Spleen (tissue), 11 donors: ENCODE data around the gene RABEP1. TPM values are rescaled to one million over a fixed set of nuclear protein-coding genes. Genes with fewer than 3 reads are reported as not detected.

Source experiments
- DNase-seq: peaks from one replicate; pipeline ENCODE4 v3.0.0-alpha.2; 2020
- H3K27ac ChIP-seq, 8 donors: fragments of 200-600 bp; sonication (generic) in 7 of 8; 1 replicate in 4 of 8; 2 replicates in 4 of 8; pipeline versions ENCODE4 v1.5.0 to v1.8.0; 2016 to 2021; ENCODE audit warnings: inconsistent platforms in 4 of 8, mild to moderate bottlenecking in 4 of 8, moderate library complexity in 1 of 8
- H3K27me3 ChIP-seq, 7 donors: fragments of 200-600 bp; sonication (generic) in 6 of 7; replicated peaks in 1 of 7; 1 replicate in 4 of 7; 2 replicates in 3 of 7; pipeline versions ENCODE4 v1.5.0 to v1.8.0; 2016 to 2021; ENCODE audit warnings: inconsistent platforms in 3 of 7, mild to moderate bottlenecking in 1 of 7
- H3K36me3 ChIP-seq, 6 donors: fragments of 200-600 bp; sonication (generic) in 5 of 6; 1 replicate in 4 of 6; 2 replicates in 2 of 6; pipeline versions ENCODE4 v1.5.0 to v1.8.0; 2016 to 2021; ENCODE audit warnings: inconsistent platforms in 2 of 6
- H3K4me1 ChIP-seq, 6 donors: fragments of 200-600 bp; sonication (generic) in 5 of 6; 1 replicate in 3 of 6; 2 replicates in 3 of 6; pipeline versions ENCODE4 v1.5.0 to v1.8.0; 2016 to 2021; ENCODE audit warnings: inconsistent platforms in 3 of 6
- H3K4me3 ChIP-seq, 8 donors: fragments of 200-600 bp; sonication (generic) in 7 of 8; 1 replicate in 4 of 8; 2 replicates in 4 of 8; pipeline versions ENCODE4 v1.5.0 to v1.8.0; 2016 to 2021; ENCODE audit warnings: inconsistent platforms in 4 of 8, mild to moderate bottlenecking in 4 of 8, moderate library complexity in 2 of 8
- H3K9me3 ChIP-seq, 8 donors: fragments of 200-600 bp; sonication (generic) in 7 of 8; 1 replicate in 4 of 8; 2 replicates in 4 of 8; pipeline versions ENCODE4 v1.5.0 to v1.8.0; 2016 to 2021; ENCODE audit warnings: inconsistent platforms in 4 of 8
- CTCF ChIP-seq, 11 experiments: fragments of 200-600 bp in 7 of 11; fragments of 450-650 bp in 4 of 11; sonication (generic) in 4 of 11; IDR thresholded peaks in 8 of 11; conservative IDR thresholded peaks in 3 of 11; 1 replicate in 7 of 11; 2 replicates in 4 of 11; pipeline versions ENCODE4 v1.4.0 to v1.8.0; 2016 to 2021; ENCODE audit warnings: antibody characterized with exemption in 11 of 11, inconsistent platforms in 4 of 11, mild to moderate bottlenecking in 1 of 11
- POLR2A ChIP-seq, 3 donors: fragments of 450-650 bp; IDR thresholded peaks; one replicate each; pipeline ENCODE4 v1.5.1; 2017; ENCODE audit warnings: antibody characterized with exemption in 3 of 3, mild to moderate bottlenecking in 1 of 3
- POLR2AphosphoS5 ChIP-seq, 3 donors: sonication (generic); formaldehyde crosslinking; IDR thresholded peaks; one replicate each; pipeline ENCODE4 v1.5.1; 2017; ENCODE audit warnings: antibody characterized with exemption in 3 of 3
- WGBS, 5 donors: extraction: QIAGEN DNeasy Blood & Tissue Kit in 3 of 5; methylation state at CpG; one replicate each; pipeline versions ENCODE4 v1.1.5 to v1.1.7; 2013 to 2018; 5-methylcytosine and 5-hydroxymethylcytosine counted together
- intact Hi-C: fragments of 100-400 bp; cut with DNase I; formaldehyde crosslinking; loops from one replicate; pipeline ENCODE4 v1.15.0; 2023; ENCODE audit warnings: low total_unique reads
- polyA plus RNA-seq, 3 donors: library from polyadenylated mRNA; stranded (reverse); fragments of 200-250 nt; gene quantifications; one replicate each; pipeline ENCODE4 v1.2.1, GENCODE V29; 2013
- total RNA-seq, 7 donors: library from RNA; depleted of rRNA in 3 of 7; stranded (reverse); fragments of >200 nt in 3 of 7; fragmentation: NEBNext Ultra II Directional in 4 of 7; extraction: Animal tissue kit (Norgen Biotek cat#: 25700) in 4 of 7; gene quantifications; one replicate each; pipeline versions ENCODE4 v1.1.0 to v1.2.1, GENCODE V29; 2016 to 2021
- donor health status: healthy with polysubstance abuse.
- donor health status: DM: no; HTN: no; CAD: no; lungs with moderate emphysema.
- donor health status: DM: no; HTN: no; CAD: no.
- donor health status: Bipolar disorder and iron deficiency.
- donor health status: healthy.
- donor health status: DM: no; HTN: no; CAD: no.
- donor health status: DM: yes; HTN: yes; CAD: no.

RABEP1 gene
- total and polyA plus RNA-seq, 10 donors = 17.1 to 58.0 (median 50.1) TPM

GRCh38 chr17:5325851-5326250 lies 43.8 kb downstream of the RABEP1 start:
- intact Hi-C loops = no loop called here
- Histone ChIP-seq H3K27me3 (no peaks in the 10 kb centered on the region), H3K27ac (no peak overlapping the region), H3K36me3 (peaks cover 0 to 28% (median 0%) of the 10 kb centered on the region in 6 donors), H3K9me3 (peaks cover 0 to 12% (median 8%) of the 10 kb centered on the region in 8 donors), H3K4me3 (no peak overlapping the region), H3K4me1 (peaks cover 0 to 44% (median 17%) of the 10 kb centered on the region in 6 donors)
- no peak for DNase-seq
- WGBS, 5 donors = 93 to 99% (median 97%) methylated on average over 4 of the region's 4 CpGs
- TF ChIP-seq CTCF (IDR thresholded peaks at IDR 0.05 in 8 of 11, conservative IDR thresholded peaks at IDR 0.05 in 3 of 11) (no peak), POLR2A (IDR thresholded peaks at IDR 0.05) (no peak), POLR2AphosphoS5 (IDR thresholded peaks at IDR 0.05) (no peak)

- intact Hi-C loops = no loop called here
- WGBS, 5 donors = 21 to 46% (median 33%) methylated on average over 2 of the region's 2 CpGs
These were observed 47.9 kb downstream of the RABEP1 start for GRCh38 chr17:5329784-5330557.

GRCh38 chr17:5330981-5331380 lies 48.9 kb downstream of the RABEP1 start:
- no peaks in the 10 kb centered on the region for H3K27me3 ChIP-seq
- DNase-seq = no peak
- no peak for TF ChIP-seq CTCF (IDR thresholded peaks at IDR 0.05 in 8 of 11, conservative IDR thresholded peaks at IDR 0.05 in 3 of 11)
- TF ChIP-seq POLR2A (IDR thresholded peaks at IDR 0.05) = no peak
- TF ChIP-seq POLR2AphosphoS5 (IDR thresholded peaks at IDR 0.05) = no peak
- H3K4me3 ChIP-seq = no peak overlapping the region
- H3K4me1 ChIP-seq = peaks cover 0 to 49% (median 17%) of the 10 kb centered on the region in 6 donors
- no peaks in the 10 kb centered on the region for H3K9me3 ChIP-seq
- no peak overlapping the region for H3K27ac ChIP-seq
- intact Hi-C loops = no loop called here
- WGBS, 5 donors = 73 to 92% (median 85%) methylated on average over 2 of the region's 2 CpGs
- peaks cover 0 to 47% (median 26%) of the 10 kb centered on the region in 6 donors for H3K36me3 ChIP-seq

More at GRCh38 chr17:5329784-5330557, 47.9 kb downstream of the RABEP1 start:
- TF ChIP-seq POLR2AphosphoS5 (IDR thresholded peaks at IDR 0.05) = no peak
- no peak for TF ChIP-seq CTCF (IDR thresholded peaks at IDR 0.05 in 8 of 11, conservative IDR thresholded peaks at IDR 0.05 in 3 of 11)
- TF ChIP-seq POLR2A (IDR thresholded peaks at IDR 0.05) = no peak
- Histone ChIP-seq H3K27me3 (no peaks in the 10 kb centered on the region), H3K9me3 (no peaks in the 10 kb centered on the region), H3K4me3 (no peak overlapping the region), H3K36me3 (peaks cover 0 to 41% (median 26%) of the 10 kb centered on the region in 6 donors), H3K27ac (peak overlapping the region in 5 of 8 donors; percentile 17 to 55 (median 33)), H3K4me1 (peaks cover 0 to 47% (median 17%) of the 10 kb centered on the region in 6 donors)
- no peak for DNase-seq

- no peak for DNase-seq
- 93 to 98% (median 96%) methylated on average over 4 of the region's 4 CpGs for WGBS, 5 donors
- Histone ChIP-seq H3K36me3 (peaks cover 0 to 51% (median 26%) of the 10 kb centered on the region in 6 donors), H3K27ac (no peak overlapping the region), H3K27me3 (no peaks in the 10 kb centered on the region), H3K9me3 (no peaks in the 10 kb centered on the region), H3K4me3 (no peak overlapping the region), H3K4me1 (peaks cover 0 to 49% (median 17%) of the 10 kb centered on the region in 6 donors)
- no peak for TF ChIP-seq POLR2A (IDR thresholded peaks at IDR 0.05)
- TF ChIP-seq POLR2AphosphoS5 (IDR thresholded peaks at IDR 0.05) = no peak
- no peak for TF ChIP-seq CTCF (IDR thresholded peaks at IDR 0.05 in 8 of 11, conservative IDR thresholded peaks at IDR 0.05 in 3 of 11)
- intact Hi-C loops = no loop called here
These were observed 49.4 kb downstream of the RABEP1 start for GRCh38 chr17:5331506-5331905.
